HCT116 (cell line): Measurements from ENCODE around the gene FGF13. TPM values are rescaled to one million over a fixed set of nuclear protein-coding genes. Genes with fewer than 3 reads are reported as not detected.

ENCODE experiments used
- ATAC-seq: fragments of 200-7000 bp; cut with Tn5 transposase; 2 replicates; pipeline ENCODE4 v1.9.1; 2020; ENCODE audit warnings: mild to moderate bottlenecking, moderate library complexity
- BruUV-seq: library from RNA; stranded (reverse); fragments of 400-500 nt; replicated peaks from 2 replicates; lab custom pipeline; 2021; lab: Mats Ljungman, UMichigan
- CTCF ChIA-PET: fragments of 300-600 bp; sonication (Branson Sonifier 250); formaldehyde crosslinking; loops from one replicate; lab custom pipeline; 2021; ENCODE audit warnings: antibody characterized with exemption; lab: Charles Lee
- POLR2A ChIA-PET: fragments of 300-600, 350-600 bp; sonication (Branson Sonifier 250); formaldehyde crosslinking; loops from one replicate; lab custom pipeline; 2021; ENCODE audit warnings: antibody characterized with exemption; lab: Charles Lee
- RAD21 ChIA-PET, 2 experiments: fragments of 300-600 bp; sonication (Branson Sonifier 250); formaldehyde crosslinking; loops; one replicate each; lab custom pipeline; 2023; ENCODE audit warnings: low total read pairs in 2 of 2; ENCODE audit not compliant: uncharacterized antibody in 2 of 2, unreplicated experiment in 2 of 2, low non-redundant PET in 1 of 2; lab: Charles Lee
- DNase-seq: peaks from one replicate; pipeline ENCODE4 v3.0.0-alpha.2; 2010; ENCODE audit warnings: low read depth, low spot score
- H2AFZ ChIP-seq: fragments of 200-600 bp; shearing (Covaris generic), sonication (generic); 2 replicates; pipeline ENCODE4 v1.6.1; 2017; ENCODE audit warnings: low read depth, mixed run types, mixed read lengths, antibody characterized with exemption, low read length; ENCODE audit not compliant: poor library complexity, severe bottlenecking
- H3K27ac ChIP-seq: 2 replicates; pipeline ENCODE4 v1.5.1; 2012; ENCODE audit warnings: low read depth, low read length
- H3K27me3 ChIP-seq: fragments of 200-600 bp; sonication (generic); 2 replicates; pipeline ENCODE4 v1.6.1; 2016; ENCODE audit warnings: mixed run types, low read length, mixed read lengths; ENCODE audit not compliant: insufficient read depth
- H3K36me3 ChIP-seq, 2 experiments: fragments of 200-500 bp in 1 of 2; fragments of 200-600 bp in 1 of 2; sonication (Bioruptor generic) in 1 of 2; sonication (generic) in 1 of 2; 2 replicates each; pipeline versions ENCODE4 v1.5.1 to v1.6.1; 2014 to 2016; ENCODE audit warnings: low read length in 2 of 2, inconsistent platforms in 1 of 2, mixed read lengths in 1 of 2, mixed run types in 1 of 2; ENCODE audit not compliant: insufficient read depth in 2 of 2, control insufficient read depth in 1 of 2
- H3K4me1 ChIP-seq, 2 experiments: fragments of 200-600 bp in 1 of 2; sonication (generic) in 1 of 2; 2 replicates each; pipeline versions ENCODE4 v1.5.1 to v1.6.1; 2012 to 2017; ENCODE audit warnings: low read length in 2 of 2, inconsistent platforms in 1 of 2, mild to moderate bottlenecking in 1 of 2, mixed read lengths in 1 of 2, mixed run types in 1 of 2, moderate library complexity in 1 of 2; ENCODE audit not compliant: insufficient read depth in 2 of 2, control insufficient read depth in 1 of 2
- H3K4me2 ChIP-seq: fragments of 200-600 bp; sonication (generic); 2 replicates; pipeline ENCODE4 v1.6.1; 2017; ENCODE audit warnings: mixed run types, low read length, mixed read lengths
- H3K4me3 ChIP-seq, 2 experiments: fragments of 200-600 bp in 1 of 2; sonication (generic) in 1 of 2; replicated peaks in 1 of 2; 2 replicates each; pipeline ENCODE4 v1.5.1; 2011 to 2016; ENCODE audit warnings: low read length in 2 of 2, control low read depth in 1 of 2, low read depth in 1 of 2, mild to moderate bottlenecking in 1 of 2, mixed read lengths in 1 of 2, mixed run types in 1 of 2
- H3K79me2 ChIP-seq: fragments of 200-600 bp; sonication (generic); 2 replicates; pipeline ENCODE4 v1.6.1; 2017; ENCODE audit warnings: mild to moderate bottlenecking, mixed run types, low read length, moderate library complexity, mixed read lengths; ENCODE audit not compliant: insufficient read depth
- H3K9ac ChIP-seq: fragments of 200-600 bp; sonication (generic); 2 replicates; pipeline ENCODE4 v1.6.1; 2016; ENCODE audit warnings: low read length, mixed read lengths
- H3K9me2 ChIP-seq: fragments of 200-600 bp; sonication (generic), shearing (Covaris generic); 2 replicates; pipeline ENCODE4 v1.6.1; 2017; ENCODE audit warnings: mixed run types, mild to moderate bottlenecking, moderate library complexity; ENCODE audit not compliant: insufficient read depth
- H3K9me3 ChIP-seq, 2 experiments: fragments of 200-500 bp in 1 of 2; fragments of 200-600 bp in 1 of 2; sonication (Bioruptor generic) in 1 of 2; sonication (generic) in 1 of 2; 2 replicates each; pipeline ENCODE4 v1.6.1; 2014 to 2017; ENCODE audit warnings: low read length in 2 of 2, mixed read lengths in 2 of 2, inconsistent platforms in 1 of 2, low read depth in 1 of 2, mild to moderate bottlenecking in 1 of 2, mixed run types in 1 of 2, moderate library complexity in 1 of 2; ENCODE audit not compliant: control insufficient read depth in 1 of 2, insufficient read depth in 1 of 2
- H4K20me1 ChIP-seq: fragments of 200-600 bp; sonication (generic), shearing (Covaris generic); 2 replicates; pipeline ENCODE4 v1.6.1; 2017; ENCODE audit warnings: mixed run types, mild to moderate bottlenecking, moderate library complexity; ENCODE audit not compliant: insufficient read depth
- CBX3 ChIP-seq: IDR thresholded peaks from 2 replicates; pipeline ENCODE4 v1.6.1; 2012; ENCODE audit warnings: low read depth
- CEBPB ChIP-seq: IDR thresholded peaks from 2 replicates; pipeline ENCODE4 v1.6.1; 2012; ENCODE audit warnings: low read depth
- EGR1 ChIP-seq: IDR thresholded peaks from 2 replicates; pipeline ENCODE4 v1.6.1; 2012; ENCODE audit warnings: low read depth
- ELF1 ChIP-seq: IDR thresholded peaks from 2 replicates; pipeline ENCODE4 v1.6.1; 2012; ENCODE audit warnings: low read depth, borderline replicate concordance
- EZH2 ChIP-seq: fragments of 200-600 bp; sonication (generic); IDR thresholded peaks from 2 replicates; pipeline ENCODE4 v1.6.1; 2017; ENCODE audit warnings: antibody characterized with exemption, mixed run types
- EZH2phosphoT487 ChIP-seq: fragments of 200-600 bp; IDR thresholded peaks from 2 replicates; pipeline ENCODE4 v1.6.1; 2018; ENCODE audit warnings: antibody characterized with exemption, borderline replicate concordance
- FOSL1 ChIP-seq: IDR thresholded peaks from 2 replicates; pipeline ENCODE4 v1.6.1; 2012; ENCODE audit warnings: low read depth
- JUND ChIP-seq: IDR thresholded peaks from 2 replicates; pipeline ENCODE4 v1.6.1; 2012
- RAD21 ChIP-seq: IDR thresholded peaks from 2 replicates; pipeline ENCODE4 v1.6.1; 2012; ENCODE audit warnings: low read depth, mild to moderate bottlenecking
- SIN3A ChIP-seq: IDR thresholded peaks from 2 replicates; pipeline ENCODE4 v1.6.1; 2012; ENCODE audit warnings: low read depth
- SRF ChIP-seq: IDR thresholded peaks from 2 replicates; pipeline ENCODE4 v1.6.1; 2012; ENCODE audit warnings: low read depth
- TCF7L2 ChIP-seq: IDR thresholded peaks from 2 replicates; pipeline ENCODE4 v1.7.0; 2011; ENCODE audit warnings: borderline replicate concordance, inconsistent platforms; ENCODE audit not compliant: insufficient read depth, insufficient read length; ENCODE audit errors: extremely low read depth
- YY1 ChIP-seq: IDR thresholded peaks from 2 replicates; pipeline ENCODE4 v1.6.1; 2011; ENCODE audit warnings: low read length, low read depth, moderate library complexity, mild to moderate bottlenecking; ENCODE audit not compliant: insufficient replicate concordance; ENCODE audit errors: extremely low read depth
- ZFX ChIP-seq: fragments of 450-650 bp; IDR thresholded peaks from 2 replicates; pipeline ENCODE4 v1.6.1; 2017
- ZNF274 ChIP-seq: fragments of 200-500 bp; sonication (Bioruptor generic); IDR thresholded peaks from 2 replicates; pipeline ENCODE4 v1.6.1; 2014; ENCODE audit warnings: mild to moderate bottlenecking, low read depth, low read length, inconsistent platforms
- intact Hi-C: fragments of 100-400 bp; cut with micrococcal nuclease; formaldehyde crosslinking; loops from 2 replicates; pipeline ENCODE4 v1.10.0; 2022
- total RNA-seq: library from RNA; stranded (reverse); gene quantifications from one replicate; pipeline ENCODE4 v1.2.1, GENCODE V29; 2021; ENCODE audit not compliant: unreplicated experiment
- TF ChIP-seq, protein P1 (sequence below): IDR thresholded peaks from 2 replicates; pipeline ENCODE4 v1.6.1; 2012; ENCODE audit warnings: low read depth
- TF ChIP-seq, protein P2 (sequence below), 3 experiments: fragments of 200-600 bp in 1 of 3; sonication (generic) in 1 of 3; IDR thresholded peaks in 2 of 3; conservative IDR thresholded peaks in 1 of 3; 2 replicates each; pipeline ENCODE4 v1.5.1; 2012 to 2017; ENCODE audit warnings: low read depth in 2 of 3, low read length in 2 of 3, antibody characterized with exemption in 1 of 3, borderline replicate concordance in 1 of 3, control low read depth in 1 of 3, mild to moderate bottlenecking in 1 of 3, mixed read lengths in 1 of 3, mixed run types in 1 of 3, moderate library complexity in 1 of 3; ENCODE audit not compliant: insufficient read depth in 1 of 3
- TF ChIP-seq, protein P3 (sequence below): IDR thresholded peaks from 2 replicates; pipeline ENCODE4 v1.6.1; 2012
- TF ChIP-seq, protein P4 (sequence below): IDR thresholded peaks from 2 replicates; pipeline ENCODE4 v1.6.1; 2012

Gene FGF13
- total RNA-seq, 1 experiment from 2014 or later, result 0.02 TPM

DNA sequence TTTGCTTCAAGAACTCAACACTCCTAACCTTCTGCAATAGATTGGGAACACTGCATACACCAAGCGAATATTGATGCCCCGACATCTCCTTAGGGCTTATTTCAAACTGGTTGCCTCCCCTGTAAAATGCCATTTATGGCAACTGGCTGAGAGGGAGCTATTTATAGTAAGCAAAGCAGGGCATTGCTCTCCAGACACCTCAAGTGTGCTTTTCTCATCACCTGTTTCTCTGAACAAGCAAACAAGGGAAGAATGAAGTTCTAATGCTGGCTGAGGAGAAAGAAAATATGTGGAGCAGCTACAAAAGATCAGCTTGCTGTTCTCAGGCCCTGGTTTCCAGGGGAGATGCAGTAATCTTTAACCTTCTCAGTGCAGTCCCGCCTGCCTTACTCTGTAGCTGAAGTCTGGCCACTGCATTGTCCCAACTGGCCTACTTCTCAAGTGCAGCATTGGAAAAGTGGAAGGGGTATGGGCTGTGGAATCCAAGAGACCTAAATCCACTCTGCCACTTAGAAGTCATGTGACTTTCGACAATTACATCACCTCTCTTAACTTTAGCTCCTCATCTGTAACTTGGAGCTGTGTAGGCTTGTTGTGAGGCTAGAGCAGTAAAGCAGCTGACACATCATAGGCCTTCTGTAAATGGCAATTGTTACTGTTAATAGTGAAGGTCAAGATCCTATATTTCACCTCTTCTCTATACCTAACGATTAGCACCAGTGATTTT is 47.9 kb upstream of the FGF13 start:
- no peak for TF ChIP-seq JUND
- TF ChIP-seq YY1, result no peak
- no peak for TF ChIP-seq SRF
- TF ChIP-seq, protein P1, sequence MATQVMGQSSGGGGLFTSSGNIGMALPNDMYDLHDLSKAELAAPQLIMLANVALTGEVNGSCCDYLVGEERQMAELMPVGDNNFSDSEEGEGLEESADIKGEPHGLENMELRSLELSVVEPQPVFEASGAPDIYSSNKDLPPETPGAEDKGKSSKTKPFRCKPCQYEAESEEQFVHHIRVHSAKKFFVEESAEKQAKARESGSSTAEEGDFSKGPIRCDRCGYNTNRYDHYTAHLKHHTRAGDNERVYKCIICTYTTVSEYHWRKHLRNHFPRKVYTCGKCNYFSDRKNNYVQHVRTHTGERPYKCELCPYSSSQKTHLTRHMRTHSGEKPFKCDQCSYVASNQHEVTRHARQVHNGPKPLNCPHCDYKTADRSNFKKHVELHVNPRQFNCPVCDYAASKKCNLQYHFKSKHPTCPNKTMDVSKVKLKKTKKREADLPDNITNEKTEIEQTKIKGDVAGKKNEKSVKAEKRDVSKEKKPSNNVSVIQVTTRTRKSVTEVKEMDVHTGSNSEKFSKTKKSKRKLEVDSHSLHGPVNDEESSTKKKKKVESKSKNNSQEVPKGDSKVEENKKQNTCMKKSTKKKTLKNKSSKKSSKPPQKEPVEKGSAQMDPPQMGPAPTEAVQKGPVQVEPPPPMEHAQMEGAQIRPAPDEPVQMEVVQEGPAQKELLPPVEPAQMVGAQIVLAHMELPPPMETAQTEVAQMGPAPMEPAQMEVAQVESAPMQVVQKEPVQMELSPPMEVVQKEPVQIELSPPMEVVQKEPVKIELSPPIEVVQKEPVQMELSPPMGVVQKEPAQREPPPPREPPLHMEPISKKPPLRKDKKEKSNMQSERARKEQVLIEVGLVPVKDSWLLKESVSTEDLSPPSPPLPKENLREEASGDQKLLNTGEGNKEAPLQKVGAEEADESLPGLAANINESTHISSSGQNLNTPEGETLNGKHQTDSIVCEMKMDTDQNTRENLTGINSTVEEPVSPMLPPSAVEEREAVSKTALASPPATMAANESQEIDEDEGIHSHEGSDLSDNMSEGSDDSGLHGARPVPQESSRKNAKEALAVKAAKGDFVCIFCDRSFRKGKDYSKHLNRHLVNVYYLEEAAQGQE, result no peak
- TF ChIP-seq, protein P2, sequence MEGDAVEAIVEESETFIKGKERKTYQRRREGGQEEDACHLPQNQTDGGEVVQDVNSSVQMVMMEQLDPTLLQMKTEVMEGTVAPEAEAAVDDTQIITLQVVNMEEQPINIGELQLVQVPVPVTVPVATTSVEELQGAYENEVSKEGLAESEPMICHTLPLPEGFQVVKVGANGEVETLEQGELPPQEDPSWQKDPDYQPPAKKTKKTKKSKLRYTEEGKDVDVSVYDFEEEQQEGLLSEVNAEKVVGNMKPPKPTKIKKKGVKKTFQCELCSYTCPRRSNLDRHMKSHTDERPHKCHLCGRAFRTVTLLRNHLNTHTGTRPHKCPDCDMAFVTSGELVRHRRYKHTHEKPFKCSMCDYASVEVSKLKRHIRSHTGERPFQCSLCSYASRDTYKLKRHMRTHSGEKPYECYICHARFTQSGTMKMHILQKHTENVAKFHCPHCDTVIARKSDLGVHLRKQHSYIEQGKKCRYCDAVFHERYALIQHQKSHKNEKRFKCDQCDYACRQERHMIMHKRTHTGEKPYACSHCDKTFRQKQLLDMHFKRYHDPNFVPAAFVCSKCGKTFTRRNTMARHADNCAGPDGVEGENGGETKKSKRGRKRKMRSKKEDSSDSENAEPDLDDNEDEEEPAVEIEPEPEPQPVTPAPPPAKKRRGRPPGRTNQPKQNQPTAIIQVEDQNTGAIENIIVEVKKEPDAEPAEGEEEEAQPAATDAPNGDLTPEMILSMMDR (IDR thresholded peaks at IDR 0.05 in 2 of 3, conservative IDR thresholded peaks at IDR 0.05 in 1 of 3; ENCODE audit: borderline replicate concordance in 1 of 3, insufficient read depth in 1 of 3, low read depth in 2 of 3, low read length in 2 of 3), result no peak
- no peak for TF ChIP-seq ZFX
- TF ChIP-seq, protein P3, sequence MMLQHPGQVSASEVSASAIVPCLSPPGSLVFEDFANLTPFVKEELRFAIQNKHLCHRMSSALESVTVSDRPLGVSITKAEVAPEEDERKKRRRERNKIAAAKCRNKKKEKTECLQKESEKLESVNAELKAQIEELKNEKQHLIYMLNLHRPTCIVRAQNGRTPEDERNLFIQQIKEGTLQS, result no peak
- TF ChIP-seq CBX3, result no peak
- TF ChIP-seq RAD21, result no peak
- no peak for TF ChIP-seq TCF7L2
- no peak for TF ChIP-seq SIN3A
- TF ChIP-seq EZH2, result no peak
- TF ChIP-seq FOSL1, result no peak
- TF ChIP-seq EZH2phosphoT487, result no peak
- TF ChIP-seq ELF1, result no peak
- TF ChIP-seq, protein P4, sequence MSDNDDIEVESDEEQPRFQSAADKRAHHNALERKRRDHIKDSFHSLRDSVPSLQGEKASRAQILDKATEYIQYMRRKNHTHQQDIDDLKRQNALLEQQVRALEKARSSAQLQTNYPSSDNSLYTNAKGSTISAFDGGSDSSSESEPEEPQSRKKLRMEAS, result no peak
- no peak for TF ChIP-seq ZNF274
- no peak for TF ChIP-seq EGR1
- TF ChIP-seq CEBPB, result no peak
- no peaks in the 10 kb centered on the region for H3K36me3 ChIP-seq
- no peaks in the 10 kb centered on the region for H3K27me3 ChIP-seq
- H3K4me1 ChIP-seq, result no peaks in the 10 kb centered on the region
- BruUV-seq, result no TSS peak
- POLR2A ChIA-PET, result no interaction called here
- no peaks in the 10 kb centered on the region for H3K79me2 ChIP-seq
- H3K9me2 ChIP-seq, result no peaks in the 10 kb centered on the region
- no peak for ATAC-seq
- H3K9me3 ChIP-seq, result no peaks in the 10 kb centered on the region
- no peak overlapping the region for H2AFZ ChIP-seq
- no peaks in the 10 kb centered on the region for H4K20me1 ChIP-seq
- H3K4me3 ChIP-seq, result no peak overlapping the region
- H3K4me2 ChIP-seq, result no peak overlapping the region
- no peak for DNase-seq
- H3K27ac ChIP-seq, result no peak overlapping the region
- RAD21 ChIA-PET, result no interaction called here
- H3K9ac ChIP-seq, result no peak overlapping the region
- intact Hi-C loops, result no loop called here
- CTCF ChIA-PET, result no interaction called here
